Parathyroid adenoma (tissue), 2 donors: ENCODE data around the gene SORCS2.

ENCODE experiments used
- H2AFZ ChIP-seq: fragments of 300-600 bp; sonication (generic); one replicate; pipeline ENCODE4 v1.7.0; 2017; ENCODE audit warnings: antibody characterized with exemption, mild to moderate bottlenecking
- H3K27ac ChIP-seq: fragments of 300-600 bp; sonication (generic); one replicate; pipeline ENCODE4 v1.7.0; 2017
- H3K27me3 ChIP-seq: fragments of 300-600 bp; sonication (generic); one replicate; pipeline ENCODE4 v1.7.0; 2017; ENCODE audit warnings: low read length; ENCODE audit not compliant: control insufficient read depth, insufficient read depth
- H3K36me3 ChIP-seq: fragments of 300-600 bp; sonication (generic); one replicate; pipeline ENCODE4 v1.7.0; 2017; ENCODE audit warnings: low read length; ENCODE audit not compliant: control insufficient read depth, insufficient read depth
- H3K4me1 ChIP-seq: fragments of 300-600 bp; sonication (generic); one replicate; pipeline ENCODE4 v1.7.0; 2017; ENCODE audit warnings: control low read depth
- H3K4me2 ChIP-seq: fragments of 300-600 bp; sonication (generic); one replicate; pipeline ENCODE4 v1.7.0; 2017; ENCODE audit warnings: low read length
- H3K4me3 ChIP-seq: fragments of 300-600 bp; sonication (generic); one replicate; pipeline ENCODE4 v1.7.0; 2017; ENCODE audit warnings: low read depth, low read length
- H3K79me2 ChIP-seq: fragments of 300-600 bp; sonication (generic); one replicate; pipeline ENCODE4 v1.7.0; 2017; ENCODE audit warnings: control low read depth
- H3K9ac ChIP-seq: fragments of 300-600 bp; sonication (generic); one replicate; pipeline ENCODE4 v1.7.0; 2017; ENCODE audit warnings: mild to moderate bottlenecking
- H3K9me3 ChIP-seq: fragments of 300-600 bp; sonication (generic); one replicate; pipeline ENCODE4 v1.7.0; 2017; ENCODE audit warnings: low read length; ENCODE audit not compliant: control insufficient read depth
- CTCF ChIP-seq: fragments of 300-600 bp; sonication (generic); IDR thresholded peaks from one replicate; pipeline ENCODE4 v1.7.0; 2017; ENCODE audit warnings: antibody characterized with exemption, mild to moderate bottlenecking
- donor health status: primary hyperparathyroidism.

The SORCS2 gene

GRCh38 chr4:7499661-7500060, 307.3 kb downstream of the SORCS2 start:
- no peak for TF ChIP-seq CTCF
- H3K4me3 ChIP-seq: no peak overlapping the region
- H3K9me3 ChIP-seq: no peaks in the 10 kb centered on the region
- H3K9ac ChIP-seq: no peak overlapping the region
- H3K4me1 ChIP-seq: no peaks in the 10 kb centered on the region
- H2AFZ ChIP-seq: no peak overlapping the region
- no peaks in the 10 kb centered on the region for H3K79me2 ChIP-seq
- H3K27me3 ChIP-seq: no peaks in the 10 kb centered on the region
- H3K4me2 ChIP-seq: no peak overlapping the region
- H3K27ac ChIP-seq: no peak overlapping the region
- H3K36me3 ChIP-seq: no peaks in the 10 kb centered on the region

- Histone ChIP-seq H3K4me1 (no peaks in the 10 kb centered on the region), H3K79me2 (no peaks in the 10 kb centered on the region), H3K4me3 (no peak overlapping the region), H2AFZ (no peak overlapping the region), H3K36me3 (no peaks in the 10 kb centered on the region), H3K9ac (no peak overlapping the region), H3K27me3 (no peaks in the 10 kb centered on the region), H3K4me2 (no peak overlapping the region), H3K9me3 (no peaks in the 10 kb centered on the region), H3K27ac (no peak overlapping the region)
- TF ChIP-seq CTCF: no peak
These were observed 308.1 kb downstream of the SORCS2 start for GRCh38 chr4:7500404-7500803.

GRCh38 chr4:7501314-7501713, 309.0 kb downstream of the SORCS2 start:
- Histone ChIP-seq H2AFZ (no peak overlapping the region), H3K4me2 (no peak overlapping the region), H3K27ac (no peak overlapping the region), H3K79me2 (no peaks in the 10 kb centered on the region), H3K4me3 (no peak overlapping the region), H3K9ac (no peak overlapping the region), H3K9me3 (no peaks in the 10 kb centered on the region), H3K27me3 (no peaks in the 10 kb centered on the region), H3K36me3 (no peaks in the 10 kb centered on the region), H3K4me1 (no peaks in the 10 kb centered on the region)
- TF ChIP-seq CTCF: no peak

GRCh38 chr4:7501873-7502272, 309.5 kb downstream of the SORCS2 start:
- H3K9me3 ChIP-seq: no peaks in the 10 kb centered on the region
- H3K4me1 ChIP-seq: no peaks in the 10 kb centered on the region
- TF ChIP-seq CTCF: no peak
- no peak overlapping the region for H2AFZ ChIP-seq
- no peak overlapping the region for H3K27ac ChIP-seq
- H3K4me3 ChIP-seq: no peak overlapping the region
- H3K79me2 ChIP-seq: no peaks in the 10 kb centered on the region
- no peak overlapping the region for H3K4me2 ChIP-seq
- no peaks in the 10 kb centered on the region for H3K36me3 ChIP-seq
- H3K27me3 ChIP-seq: no peaks in the 10 kb centered on the region
- no peak overlapping the region for H3K9ac ChIP-seq

- no peaks in the 10 kb centered on the region for H3K4me1 ChIP-seq
- no peak overlapping the region for H3K9ac ChIP-seq
- H3K79me2 ChIP-seq: no peaks in the 10 kb centered on the region
- no peaks in the 10 kb centered on the region for H3K27me3 ChIP-seq
- no peaks in the 10 kb centered on the region for H3K36me3 ChIP-seq
- H3K27ac ChIP-seq: no peak overlapping the region
- TF ChIP-seq CTCF: no peak
- no peak overlapping the region for H3K4me3 ChIP-seq
- no peaks in the 10 kb centered on the region for H3K9me3 ChIP-seq
- no peak overlapping the region for H3K4me2 ChIP-seq
- H2AFZ ChIP-seq: no peak overlapping the region
These were observed 311.4 kb downstream of the SORCS2 start for GRCh38 chr4:7503559-7504249.
